ENCODE measurements around the gene KCNQ2.

Gene KCNQ2

GRCh38 chr20:63350597-63351325 lies 121.7 kb downstream of the KCNQ2 start:
- DNase-seq = no peak

Measured in NCI-H1436 treated with DMSO at 0.1 percent for 48 hours (cell line).